MCF 10A (cell line): Measurements from ENCODE around the gene NUP62. TPM values are rescaled to one million over a fixed set of nuclear protein-coding genes. Genes with fewer than 3 reads are reported as not detected.

Experiments
- BruUV-seq: library from RNA; stranded (reverse); fragments of 400-500 nt; replicated peaks from 2 replicates; lab custom pipeline; 2021; lab: Mats Ljungman, UMichigan
- CTCF ChIA-PET: fragments of 300-600 bp; sonication (Branson Sonifier 250); formaldehyde crosslinking; extraction: SDS; loops from one replicate; lab custom pipeline; 2021; ENCODE audit warnings: antibody characterized with exemption, inconsistent platforms; lab: Yijun Ruan, JAX
- POLR2A ChIA-PET: fragments of 300-600, 350-650 bp; sonication (Branson Sonifier 250); formaldehyde crosslinking; extraction: SDS; loops from one replicate; lab custom pipeline; 2020; ENCODE audit warnings: antibody characterized with exemption, inconsistent platforms; lab: Yijun Ruan, JAX
- DNase-seq: peaks from one replicate; pipeline ENCODE4 v3.0.0-alpha.2; 2018; ENCODE audit not compliant: unreplicated experiment
- H3K27ac Mint-ChIP-seq: one replicate; pipeline ENCODE4 v1.8.0; 2022; ENCODE audit warnings: mild to moderate bottlenecking, low read depth, mixed read lengths; ENCODE audit not compliant: unreplicated experiment
- H3K27me3 Mint-ChIP-seq: one replicate; pipeline ENCODE4 v1.8.0; 2022; ENCODE audit warnings: mixed read lengths; ENCODE audit not compliant: insufficient read depth, unreplicated experiment
- H3K36me3 Mint-ChIP-seq: one replicate; pipeline ENCODE4 v1.8.0; 2022; ENCODE audit warnings: mild to moderate bottlenecking, moderate library complexity, mixed read lengths; ENCODE audit not compliant: insufficient read depth, unreplicated experiment
- H3K4me1 Mint-ChIP-seq: one replicate; pipeline ENCODE4 v1.8.0; 2022; ENCODE audit warnings: mixed read lengths; ENCODE audit not compliant: insufficient read depth, unreplicated experiment
- H3K4me3 Mint-ChIP-seq: one replicate; pipeline ENCODE4 v1.8.0; 2022; ENCODE audit warnings: mild to moderate bottlenecking, moderate library complexity, mixed read lengths; ENCODE audit not compliant: unreplicated experiment
- H3K9me3 Mint-ChIP-seq: one replicate; pipeline ENCODE4 v1.8.0; 2022; ENCODE audit warnings: mixed read lengths; ENCODE audit not compliant: unreplicated experiment
- CTCF ChIP-seq: fragments of 200-600 bp; IDR thresholded peaks from one replicate; pipeline ENCODE4 v1.8.0; 2022; ENCODE audit warnings: antibody characterized with exemption, mild to moderate bottlenecking; ENCODE audit not compliant: unreplicated experiment
- intact Hi-C: fragments of 100-400 bp; cut with micrococcal nuclease; formaldehyde crosslinking; loops from 2 replicates; pipeline ENCODE4 v1.14.1; 2022
- total RNA-seq: library from RNA; stranded (reverse); gene quantifications from 2 replicates; pipeline ENCODE4 v1.2.3, GENCODE V29; 2022

Gene NUP62
- total RNA-seq, 1 experiment from 2014 or later: 44.9 TPM

- no peaks in the 10 kb centered on the region for H3K27me3 Mint-ChIP-seq
- no TSS peak for BruUV-seq
- no peaks in the 10 kb centered on the region for H3K9me3 Mint-ChIP-seq
- CTCF ChIA-PET: interaction anchor here (1.0 to 4.4 kb wide), 2 partner anchors 54 to 199 kb away, joined by 3 to 52 read pairs; no protein-coding TSS in a partner anchor
- no peak for DNase-seq
- POLR2A ChIA-PET: no interaction called here
- H3K36me3 Mint-ChIP-seq: peaks cover 14% of the 10 kb centered on the region
- no peaks in the 10 kb centered on the region for H3K4me1 Mint-ChIP-seq
- TF ChIP-seq CTCF: no peak
- intact Hi-C loops: loop anchor here (2.0 kb wide), 1 partner anchor 88 kb away; the partner anchor contains the start of gene VRK3
- H3K4me3 Mint-ChIP-seq: no peak overlapping the region
- no peak overlapping the region for H3K27ac Mint-ChIP-seq
Observed at GRCh38 chr19:49936549-49936948, 7.2 kb upstream of the NUP62 start.

- H3K36me3 Mint-ChIP-seq: peaks cover 37% of the 10 kb centered on the region
- no peak for DNase-seq
- peaks cover 9% of the 10 kb centered on the region for H3K4me1 Mint-ChIP-seq
- intact Hi-C loops: no loop called here
- H3K27me3 Mint-ChIP-seq: no peaks in the 10 kb centered on the region
- no peak overlapping the region for H3K27ac Mint-ChIP-seq
- H3K9me3 Mint-ChIP-seq: no peaks in the 10 kb centered on the region
- POLR2A ChIA-PET: interaction anchor here (0.6 to 0.7 kb wide), 2 partner anchors 56 to 779 kb away, joined by 3 read pairs; partner anchors contain the start of gene AKT1S1
- H3K4me3 Mint-ChIP-seq: no peak overlapping the region
- no TSS peak for BruUV-seq
- CTCF ChIA-PET: interaction anchor here (0.6 to 2.2 kb wide), 3 partner anchors 14 to 202 kb away, joined by 4 to 6 read pairs (median 5); no protein-coding TSS in a partner anchor
- no peak for TF ChIP-seq CTCF
Observed at GRCh38 chr19:49933643-49934042, 4.3 kb upstream of the NUP62 start.

- Mint-ChIP-seq H3K27me3 (no peaks in the 10 kb centered on the region), H3K9me3 (no peaks in the 10 kb centered on the region), H3K27ac (no peak overlapping the region), H3K4me1 (peaks cover 12% of the 10 kb centered on the region), H3K36me3 (peaks cover 45% of the 10 kb centered on the region), H3K4me3 (no peak overlapping the region)
- ChIA-PET CTCF (interaction anchor here (2.2 kb wide), 1 partner anchor 203 kb away, joined by 6 read pairs; no protein-coding TSS in a partner anchor), POLR2A (interaction anchor here (0.7 kb wide), 1 partner anchor 780 kb away, joined by 3 read pairs; no protein-coding TSS in a partner anchor)
- DNase-seq: no peak
- intact Hi-C loops: no loop called here
- BruUV-seq: no TSS peak
- TF ChIP-seq CTCF: no peak
Observed at GRCh38 chr19:49932731-49933131, 3.4 kb upstream of the NUP62 start.

GRCh38 chr19:49932041-49932451 lies 2.7 kb upstream of the NUP62 start:
- peaks cover 50% of the 10 kb centered on the region for H3K36me3 Mint-ChIP-seq
- ChIA-PET CTCF (interaction anchor here (2.2 kb wide), 1 partner anchor 204 kb away, joined by 6 read pairs; no protein-coding TSS in a partner anchor), POLR2A (no interaction called here)
- no peaks in the 10 kb centered on the region for H3K27me3 Mint-ChIP-seq
- H3K4me1 Mint-ChIP-seq: peaks cover 16% of the 10 kb centered on the region
- no TSS peak for BruUV-seq
- no peak overlapping the region for H3K4me3 Mint-ChIP-seq
- no peak for TF ChIP-seq CTCF
- no peaks in the 10 kb centered on the region for H3K9me3 Mint-ChIP-seq
- no peak overlapping the region for H3K27ac Mint-ChIP-seq
- DNase-seq: no peak
- intact Hi-C loops: no loop called here
